Esophagus squamous epithelium (tissue), 5 donors: ENCODE results near the gene CNTN4. TPM values are rescaled to one million over a fixed set of nuclear protein-coding genes. Genes with fewer than 3 reads are reported as not detected.

ENCODE experiments used
- DNase-seq: peaks from one replicate; lab custom pipeline; 2025; lab: John Stamatoyannopoulos, UW
- H3K27ac ChIP-seq, 4 donors: fragments of 200-600 bp; sonication (generic); one replicate each; pipeline ENCODE4 v1.5.1; 2016 to 2019; ENCODE audit warnings: mild to moderate bottlenecking in 1 of 4
- H3K27me3 ChIP-seq, 4 donors: fragments of 200-600 bp; sonication (generic); 1 replicate in 3 of 4; 2 replicates in 1 of 4; pipeline versions ENCODE4 v1.5.1 to v1.6.0; 2017 to 2021; ENCODE audit warnings: antibody characterized with exemption in 1 of 4
- H3K36me3 ChIP-seq, 3 donors: fragments of 200-600 bp; sonication (generic); one replicate each; pipeline ENCODE4 v1.5.1; 2016 to 2019
- H3K4me1 ChIP-seq, 3 donors: fragments of 200-600 bp; sonication (generic); one replicate each; pipeline ENCODE4 v1.5.1; 2017 to 2019
- H3K4me3 ChIP-seq, 4 donors: fragments of 200-600 bp; sonication (generic); 1 replicate in 3 of 4; 2 replicates in 1 of 4; pipeline ENCODE4 v1.5.1; 2016 to 2019; ENCODE audit warnings: mild to moderate bottlenecking in 2 of 4, moderate library complexity in 1 of 4
- H3K9me3 ChIP-seq, 3 donors: fragments of 200-600 bp; sonication (generic); one replicate each; pipeline ENCODE4 v1.5.1; 2016 to 2019
- POLR2A ChIP-seq, 4 donors: fragments of 450-650 bp; IDR thresholded peaks; one replicate each; pipeline ENCODE4 v1.6.1; 2017; ENCODE audit warnings: antibody characterized with exemption in 4 of 4, mild to moderate bottlenecking in 4 of 4, moderate library complexity in 3 of 4
- WGBS, 2 donors: methylation state at CpG; one replicate each; pipeline ENCODE4 v1.1.5; 2018; 5-methylcytosine and 5-hydroxymethylcytosine counted together
- intact Hi-C: fragments of 100-400 bp; cut with DNase I; formaldehyde crosslinking; loops from one replicate; pipeline ENCODE4 v1.15.0; 2022
- total RNA-seq, 4 donors: library from RNA; depleted of rRNA; stranded (reverse); fragments of >200 nt; gene quantifications; one replicate each; pipeline ENCODE4 v1.1.0, GENCODE V29; 2016
- TF ChIP-seq, protein P1 (sequence below), 6 experiments: fragments of 450-650 bp in 4 of 6; fragments of 200-600 bp in 2 of 6; sonication (generic) in 2 of 6; IDR thresholded peaks; one replicate each; pipeline ENCODE4 v1.5.1; 2016 to 2019; ENCODE audit warnings: antibody characterized with exemption in 6 of 6, mild to moderate bottlenecking in 4 of 6, moderate library complexity in 4 of 6
- donor health status: DM: yes; HTN: yes; CAD: no.

CNTN4 gene
- total RNA-seq, 4 donors from 2014 or later: 0.31 to 8.5 (median 3.5) TPM

DNA sequence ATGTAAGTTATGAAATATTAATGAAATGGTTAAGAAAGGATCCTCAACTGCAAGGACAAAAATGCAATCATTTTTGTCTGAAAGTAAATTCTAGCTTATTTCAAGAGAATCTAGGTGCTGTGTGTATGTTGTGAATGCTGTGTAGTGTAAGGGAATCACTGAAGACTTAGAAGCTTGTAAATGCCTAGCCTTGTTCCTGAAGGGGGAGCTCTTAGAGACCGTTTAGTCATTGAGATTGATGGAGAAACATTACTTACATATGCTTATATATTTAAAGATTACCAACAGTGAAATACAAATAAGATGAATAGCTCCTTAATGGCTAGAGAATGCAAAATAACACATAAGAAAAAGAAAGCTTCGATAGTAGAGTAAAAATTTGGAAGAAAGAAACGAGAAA is 67.9 kb downstream of the CNTN4 start:
- Histone ChIP-seq H3K36me3 (no peaks in the 10 kb centered on the region), H3K9me3 (no peaks in the 10 kb centered on the region), H3K4me3 (no peak overlapping the region), H3K27ac (no peak overlapping the region), H3K4me1 (no peaks in the 10 kb centered on the region), H3K27me3 (no peaks in the 10 kb centered on the region)
- no peak for DNase-seq
- 41 to 42% methylated on average over 3 of the region's 3 CpGs for WGBS, 2 donors
- TF ChIP-seq POLR2A (IDR thresholded peaks at IDR 0.05): no peak
- TF ChIP-seq, protein P1, sequence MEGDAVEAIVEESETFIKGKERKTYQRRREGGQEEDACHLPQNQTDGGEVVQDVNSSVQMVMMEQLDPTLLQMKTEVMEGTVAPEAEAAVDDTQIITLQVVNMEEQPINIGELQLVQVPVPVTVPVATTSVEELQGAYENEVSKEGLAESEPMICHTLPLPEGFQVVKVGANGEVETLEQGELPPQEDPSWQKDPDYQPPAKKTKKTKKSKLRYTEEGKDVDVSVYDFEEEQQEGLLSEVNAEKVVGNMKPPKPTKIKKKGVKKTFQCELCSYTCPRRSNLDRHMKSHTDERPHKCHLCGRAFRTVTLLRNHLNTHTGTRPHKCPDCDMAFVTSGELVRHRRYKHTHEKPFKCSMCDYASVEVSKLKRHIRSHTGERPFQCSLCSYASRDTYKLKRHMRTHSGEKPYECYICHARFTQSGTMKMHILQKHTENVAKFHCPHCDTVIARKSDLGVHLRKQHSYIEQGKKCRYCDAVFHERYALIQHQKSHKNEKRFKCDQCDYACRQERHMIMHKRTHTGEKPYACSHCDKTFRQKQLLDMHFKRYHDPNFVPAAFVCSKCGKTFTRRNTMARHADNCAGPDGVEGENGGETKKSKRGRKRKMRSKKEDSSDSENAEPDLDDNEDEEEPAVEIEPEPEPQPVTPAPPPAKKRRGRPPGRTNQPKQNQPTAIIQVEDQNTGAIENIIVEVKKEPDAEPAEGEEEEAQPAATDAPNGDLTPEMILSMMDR (IDR thresholded peaks at IDR 0.05): no peak
- intact Hi-C loops: no loop called here

DNA sequence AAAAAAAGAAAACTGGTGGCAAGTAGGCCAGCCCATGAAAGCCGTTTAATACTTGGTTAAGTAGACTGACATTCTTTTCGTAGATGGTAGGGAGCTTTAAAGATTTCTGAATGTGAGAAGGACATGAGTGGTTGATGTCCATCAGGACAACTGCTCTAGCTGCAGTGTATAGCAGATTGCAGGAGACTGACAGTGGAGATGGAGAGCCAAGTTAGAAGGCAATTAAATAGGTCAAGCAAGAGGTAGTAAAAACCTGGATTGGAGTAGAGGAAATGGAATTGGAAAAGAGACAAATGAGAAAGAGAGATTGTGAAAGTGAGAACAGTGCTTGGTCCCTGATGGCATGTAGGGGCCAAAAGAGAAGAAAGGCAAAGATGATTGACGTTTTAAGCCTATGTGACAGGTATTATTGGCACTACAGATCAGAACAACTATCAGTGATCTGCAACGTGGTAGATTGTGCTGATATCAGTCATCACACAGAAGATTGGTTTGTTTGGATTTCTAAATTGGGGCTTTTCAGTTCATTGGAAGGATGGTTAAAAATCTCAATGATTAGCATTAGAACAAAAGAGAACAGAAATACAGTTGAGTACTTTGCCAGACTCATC is 74.0 kb downstream of the CNTN4 start:
- WGBS, 2 donors: 64 to 77% methylated on average over 4 of the region's 4 CpGs
- Histone ChIP-seq H3K27me3 (no peaks in the 10 kb centered on the region), H3K4me1 (no peaks in the 10 kb centered on the region), H3K36me3 (no peaks in the 10 kb centered on the region), H3K4me3 (no peak overlapping the region), H3K9me3 (peaks cover 0 to 9% (median 0%) of the 10 kb centered on the region in 3 donors), H3K27ac (no peak overlapping the region)
- no peak for DNase-seq
- intact Hi-C loops: no loop called here
- TF ChIP-seq, protein P1 (IDR thresholded peaks at IDR 0.05): no peak
- TF ChIP-seq POLR2A (IDR thresholded peaks at IDR 0.05): no peak

DNA sequence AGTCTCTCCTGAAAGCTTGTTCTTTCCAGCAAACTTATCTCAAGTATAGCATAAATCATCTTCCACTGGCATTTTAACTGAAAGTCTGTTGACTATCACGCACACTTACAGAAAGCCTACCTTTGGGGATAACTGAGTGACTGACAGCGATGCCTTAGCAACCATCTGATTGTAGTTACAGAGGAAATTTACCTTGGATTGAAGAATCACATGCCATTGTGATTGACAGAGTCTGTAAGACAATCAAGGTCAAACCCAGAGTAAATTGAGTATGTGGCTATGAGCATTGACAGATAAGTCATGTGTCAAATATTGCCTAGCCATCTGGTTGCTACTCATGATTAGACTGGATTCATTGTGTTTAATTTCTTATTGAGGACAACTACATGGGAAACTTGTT is 82.0 kb downstream of the CNTN4 start:
- intact Hi-C loops: no loop called here
- H3K36me3 ChIP-seq: no peaks in the 10 kb centered on the region
- no peaks in the 10 kb centered on the region for H3K4me1 ChIP-seq
- no peaks in the 10 kb centered on the region for H3K27me3 ChIP-seq
- 82 to 87% methylated on average over 2 of the region's 2 CpGs for WGBS, 2 donors
- DNase-seq: no peak
- H3K27ac ChIP-seq: no peak overlapping the region
- no peak for TF ChIP-seq POLR2A (IDR thresholded peaks at IDR 0.05)
- TF ChIP-seq, protein P1 (IDR thresholded peaks at IDR 0.05): no peak
- H3K4me3 ChIP-seq: no peak overlapping the region
- no peaks in the 10 kb centered on the region for H3K9me3 ChIP-seq

DNA sequence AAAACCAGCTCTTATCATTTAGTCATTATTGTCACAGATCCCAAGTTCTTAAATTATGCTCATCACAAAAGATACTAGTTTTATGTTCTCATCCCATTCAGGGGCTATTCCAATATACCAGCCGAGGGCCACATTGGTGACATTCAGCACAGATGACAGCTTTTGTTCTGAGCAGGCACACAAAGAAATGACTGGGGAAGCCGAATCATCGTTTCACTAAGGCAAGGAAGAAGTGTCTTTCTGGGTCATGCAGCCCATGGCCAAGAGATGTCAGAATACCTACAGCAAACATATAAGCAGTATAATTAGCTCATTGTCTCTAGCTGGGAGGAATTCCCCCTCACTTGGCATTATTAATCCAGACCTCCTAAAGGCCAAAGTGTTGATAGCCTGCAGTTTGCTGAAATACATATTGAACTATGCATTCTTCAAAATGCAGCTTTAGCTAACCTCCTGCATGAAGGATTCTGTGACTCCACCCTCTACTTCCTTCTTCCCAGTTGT is 100.2 kb downstream of the CNTN4 start:
- TF ChIP-seq POLR2A (IDR thresholded peaks at IDR 0.05): no peak
- TF ChIP-seq, protein P1 (IDR thresholded peaks at IDR 0.05): no peak
- DNase-seq: no peak
- no peaks in the 10 kb centered on the region for H3K4me1 ChIP-seq
- intact Hi-C loops: no loop called here
- no peaks in the 10 kb centered on the region for H3K9me3 ChIP-seq
- H3K36me3 ChIP-seq: no peaks in the 10 kb centered on the region
- 81 to 94% methylated on average over 3 of the region's 3 CpGs for WGBS, 2 donors
- H3K4me3 ChIP-seq: no peak overlapping the region
- H3K27me3 ChIP-seq: no peaks in the 10 kb centered on the region
- H3K27ac ChIP-seq: no peak overlapping the region

DNA sequence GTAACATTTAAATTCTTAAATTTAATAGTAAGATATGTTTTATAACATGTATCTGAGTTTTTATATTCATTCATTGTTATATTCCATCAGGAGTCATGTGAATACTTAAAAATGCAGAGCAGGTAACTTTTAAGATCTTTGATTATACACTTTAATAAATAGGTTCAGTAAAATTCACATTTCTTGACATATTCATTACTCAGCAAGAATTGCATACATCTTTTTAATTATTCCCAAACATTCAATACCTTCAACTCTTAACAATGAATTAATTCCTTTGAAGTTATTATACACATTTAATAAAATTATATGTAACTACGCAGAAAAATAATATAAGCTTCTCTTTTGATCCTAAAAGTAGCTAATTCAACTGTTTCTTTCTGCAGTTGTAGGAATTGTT is 105.4 kb downstream of the CNTN4 start:
- WGBS, 2 donors: 78 to 91% methylated on average over 1 of the region's 1 CpG
- H3K36me3 ChIP-seq: no peaks in the 10 kb centered on the region
- no peaks in the 10 kb centered on the region for H3K27me3 ChIP-seq
- no peak for DNase-seq
- H3K27ac ChIP-seq: no peak overlapping the region
- no peak for TF ChIP-seq POLR2A (IDR thresholded peaks at IDR 0.05)
- TF ChIP-seq, protein P1 (IDR thresholded peaks at IDR 0.05): no peak
- no peaks in the 10 kb centered on the region for H3K4me1 ChIP-seq
- intact Hi-C loops: no loop called here
- H3K4me3 ChIP-seq: no peak overlapping the region
- H3K9me3 ChIP-seq: no peaks in the 10 kb centered on the region
